Activated naive CD4-positive, alpha-beta T cell treated with anti-CD3 and anti-CD28 coated beads, Interleukin-2, amount 10 ng/mL, durations not matched to agents 7 days and 5 days (primary cell): ENCODE results near the gene DNMT3L.
"Not testable (repeated sequence)": the region's sequence is repeated elsewhere in the genome, so short reads cannot be mapped to it uniquely, and the experiment has no call there.

Experiments used
- CTCF ChIA-PET: fragments of 350-600 bp; sonication (Branson Sonifier 250); formaldehyde crosslinking; loops from one replicate; lab custom pipeline; 2021; ENCODE audit warnings: antibody characterized with exemption; lab: Charles Lee
- DNase-seq: peaks from one replicate; pipeline ENCODE4 v3.0.0-alpha.2; 2020
- H3K27ac Mint-ChIP-seq: one replicate; pipeline ENCODE4 v1.8.0; 2021; ENCODE audit warnings: mild to moderate bottlenecking, moderate library complexity, mixed read lengths
- H3K27me3 Mint-ChIP-seq: one replicate; pipeline ENCODE4 v1.8.0; 2021; ENCODE audit warnings: mild to moderate bottlenecking, mixed read lengths
- H3K36me3 Mint-ChIP-seq: one replicate; pipeline ENCODE4 v1.8.0; 2021; ENCODE audit warnings: mixed read lengths
- H3K4me1 Mint-ChIP-seq: one replicate; pipeline ENCODE4 v1.8.0; 2021; ENCODE audit warnings: mixed read lengths
- H3K4me3 Mint-ChIP-seq: one replicate; pipeline ENCODE4 v1.8.0; 2021; ENCODE audit warnings: mild to moderate bottlenecking, moderate library complexity, mixed read lengths
- H3K9me3 Mint-ChIP-seq: one replicate; pipeline ENCODE4 v1.8.0; 2021; ENCODE audit warnings: mixed read lengths

The DNMT3L gene

DNA sequence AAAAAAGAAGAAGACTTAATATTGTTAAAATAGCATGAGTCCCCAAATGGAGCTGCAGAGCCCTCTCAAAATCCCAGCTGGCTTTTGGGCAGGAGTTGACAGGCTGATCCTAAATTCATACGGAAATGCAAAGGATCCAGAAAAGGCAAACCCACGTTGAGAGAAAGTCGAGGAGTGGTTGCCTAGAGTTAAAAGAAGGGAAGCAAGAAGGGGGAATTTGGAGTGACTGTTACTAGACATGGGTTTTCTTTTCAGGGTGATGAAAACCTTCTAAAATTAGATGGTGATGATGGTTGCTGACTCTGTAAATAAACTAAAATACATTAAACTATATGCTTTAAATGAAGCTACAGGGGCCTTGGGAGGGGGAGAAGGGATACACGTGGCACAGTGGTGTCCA lies 1.6 kb downstream of the DNMT3L start:
- peak; percentile 13 for DNase-seq
- Mint-ChIP-seq H3K4me1 (no peaks in the 10 kb centered on the region), H3K9me3 (no peaks in the 10 kb centered on the region), H3K36me3 (no peaks in the 10 kb centered on the region), H3K27ac (no peak overlapping the region), H3K4me3 (no peak overlapping the region), H3K27me3 (peaks cover 46% of the 10 kb centered on the region)
- CTCF ChIA-PET, result interaction anchor here (0.8 kb wide), 1 partner anchor 38 kb away, joined by 3 read pairs; no protein-coding TSS in a partner anchor

DNA sequence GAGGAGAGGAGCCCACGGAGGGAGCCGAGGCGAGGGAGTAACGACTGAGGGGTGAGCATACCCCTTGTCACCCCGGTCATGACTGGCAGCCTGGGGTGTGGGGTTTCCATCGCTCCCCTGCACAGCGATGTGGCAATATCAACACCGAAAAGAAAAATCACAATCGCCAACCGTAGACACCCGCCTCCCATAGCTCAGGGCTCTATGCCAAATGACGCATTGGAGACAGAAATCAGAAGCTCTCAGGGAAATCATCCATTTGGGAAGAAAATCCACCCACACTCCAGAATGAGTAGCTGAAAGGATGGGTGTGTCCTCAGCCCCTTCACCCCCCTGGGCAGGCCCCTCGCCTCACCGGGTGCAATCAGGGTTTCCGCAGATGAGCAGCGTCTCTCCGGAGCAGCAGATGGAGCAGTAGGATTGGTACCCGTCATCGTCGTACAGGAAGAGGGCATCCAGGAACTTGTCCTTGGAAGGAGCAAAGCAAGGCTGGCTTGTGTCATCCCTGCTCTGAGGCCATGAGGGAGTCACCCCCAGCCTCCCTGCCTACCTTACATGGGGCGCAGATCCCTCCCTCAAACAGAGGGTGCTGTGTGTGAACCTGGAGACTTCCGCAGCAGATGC lies 2.5 kb downstream of the DNMT3L start:
- CTCF ChIA-PET, result interaction anchor here (0.8 kb wide), 1 partner anchor 39 kb away, joined by 3 read pairs; no protein-coding TSS in a partner anchor

GRCh38 chr21:44258056-44258725 lies 3.5 kb downstream of the DNMT3L start:
- no peak overlapping the region for H3K27ac Mint-ChIP-seq
- DNase-seq, result peak; percentile 8
- CTCF ChIA-PET, result no interaction called here
- H3K27me3 Mint-ChIP-seq, result peaks cover 60% of the 10 kb centered on the region
- no peaks in the 10 kb centered on the region for H3K9me3 Mint-ChIP-seq
- no peak overlapping the region for H3K4me3 Mint-ChIP-seq
- H3K4me1 Mint-ChIP-seq, result no peaks in the 10 kb centered on the region
- H3K36me3 Mint-ChIP-seq, result no peaks in the 10 kb centered on the region

More for the DNA sequence above, 2.5 kb downstream of the DNMT3L start:
- H3K27ac Mint-ChIP-seq, result no peak overlapping the region
- H3K27me3 Mint-ChIP-seq, result peaks cover 55% of the 10 kb centered on the region
- H3K36me3 Mint-ChIP-seq, result no peaks in the 10 kb centered on the region
- H3K4me3 Mint-ChIP-seq, result no peak overlapping the region
- no peaks in the 10 kb centered on the region for H3K4me1 Mint-ChIP-seq
- no peaks in the 10 kb centered on the region for H3K9me3 Mint-ChIP-seq
- peak; percentile 7 for DNase-seq

GRCh38 chr21:44255511-44255981 lies 6.2 kb downstream of the DNMT3L start:
- H3K36me3 Mint-ChIP-seq, result no peaks in the 10 kb centered on the region
- H3K27me3 Mint-ChIP-seq, result peaks cover 60% of the 10 kb centered on the region
- H3K27ac Mint-ChIP-seq, result no peak overlapping the region
- no peaks in the 10 kb centered on the region for H3K4me1 Mint-ChIP-seq
- DNase-seq, result peak; percentile 3
- CTCF ChIA-PET, result no interaction called here
- H3K9me3 Mint-ChIP-seq, result no peaks in the 10 kb centered on the region
- no peak overlapping the region for H3K4me3 Mint-ChIP-seq

DNA sequence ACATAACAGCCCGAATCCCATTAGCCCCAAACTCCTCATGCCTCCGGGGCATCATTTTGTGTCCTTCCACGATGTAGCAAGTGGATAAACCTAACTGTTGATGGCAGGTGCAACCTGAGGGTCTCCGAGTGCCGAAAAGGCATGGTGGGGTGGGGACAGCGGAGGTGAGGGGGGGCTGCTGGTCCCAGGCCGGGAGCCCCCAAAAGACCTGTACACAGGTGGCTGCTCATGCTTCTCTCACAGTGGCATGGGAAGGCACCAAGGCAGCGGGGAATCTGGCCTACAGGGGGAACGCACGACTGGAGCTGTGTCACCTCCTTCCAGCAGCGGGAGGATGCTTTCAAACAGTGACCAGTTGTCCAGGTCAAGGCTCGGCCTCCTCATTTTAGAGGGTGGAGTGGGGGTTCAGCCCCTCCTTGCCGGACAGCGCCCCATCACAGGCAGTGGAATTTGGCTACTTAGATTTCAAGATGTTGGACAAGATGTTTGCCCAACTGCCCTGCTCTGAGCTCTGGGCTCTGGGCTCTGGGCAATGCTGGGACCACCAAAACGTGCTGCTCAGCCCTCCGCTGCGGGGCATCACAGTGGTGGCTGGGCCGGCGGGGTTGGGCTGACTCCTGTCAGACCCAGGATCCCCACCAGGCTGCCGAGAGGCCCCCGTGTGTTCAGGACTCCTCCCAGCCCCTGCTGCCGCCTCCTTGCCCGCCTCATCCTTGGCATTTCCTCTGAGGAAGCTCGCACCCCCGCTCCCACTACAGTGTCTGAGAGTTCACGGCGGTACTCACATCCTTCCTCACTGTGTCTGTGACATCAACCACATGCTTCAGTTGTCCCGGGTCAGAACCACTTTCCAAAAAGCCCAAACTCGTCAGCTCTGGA lies 7.6 kb downstream of the DNMT3L start:
- no peak overlapping the region for H3K4me3 Mint-ChIP-seq
- no peaks in the 10 kb centered on the region for H3K36me3 Mint-ChIP-seq
- peaks cover 46% of the 10 kb centered on the region for H3K27me3 Mint-ChIP-seq
- peak; percentile 19 for DNase-seq
- H3K4me1 Mint-ChIP-seq, result no peaks in the 10 kb centered on the region
- CTCF ChIA-PET, result no interaction called here
- H3K27ac Mint-ChIP-seq, result no peak overlapping the region
- no peaks in the 10 kb centered on the region for H3K9me3 Mint-ChIP-seq

- H3K27me3 Mint-ChIP-seq, result peaks cover 12% of the 10 kb centered on the region
- H3K4me3 Mint-ChIP-seq, CTCF ChIA-PET, H3K36me3 Mint-ChIP-seq, DNase-seq, H3K4me1 Mint-ChIP-seq, H3K27ac Mint-ChIP-seq, H3K9me3 Mint-ChIP-seq: not testable (repeated sequence)
Observed at GRCh38 chr21:44249204-44250037, 12.3 kb downstream of the DNMT3L start.

DNA sequence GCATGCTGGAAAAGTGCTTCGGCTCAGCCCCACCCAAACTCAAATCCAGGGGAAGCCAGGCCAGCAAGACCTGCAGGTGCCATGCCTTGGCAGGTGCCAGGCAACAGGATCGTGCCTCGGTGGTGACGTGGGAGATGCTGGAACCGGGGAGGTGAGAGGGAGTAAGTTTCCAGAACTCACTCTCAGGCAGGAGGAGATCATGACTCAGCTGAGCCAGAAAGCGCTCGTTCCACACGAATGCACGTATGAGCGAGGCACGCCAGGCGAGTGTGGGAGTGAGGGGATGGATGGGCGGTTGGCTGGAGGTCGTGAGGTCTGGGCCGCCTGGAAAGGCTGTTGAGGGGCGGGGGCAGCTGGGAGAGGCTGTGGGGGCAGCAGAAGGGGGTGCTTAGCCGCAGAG lies 13.8 kb downstream of the DNMT3L start:
- CTCF ChIA-PET, H3K27me3 Mint-ChIP-seq, DNase-seq, H3K4me1 Mint-ChIP-seq, H3K9me3 Mint-ChIP-seq, H3K27ac Mint-ChIP-seq, H3K36me3 Mint-ChIP-seq, H3K4me3 Mint-ChIP-seq: not testable (repeated sequence)

DNA sequence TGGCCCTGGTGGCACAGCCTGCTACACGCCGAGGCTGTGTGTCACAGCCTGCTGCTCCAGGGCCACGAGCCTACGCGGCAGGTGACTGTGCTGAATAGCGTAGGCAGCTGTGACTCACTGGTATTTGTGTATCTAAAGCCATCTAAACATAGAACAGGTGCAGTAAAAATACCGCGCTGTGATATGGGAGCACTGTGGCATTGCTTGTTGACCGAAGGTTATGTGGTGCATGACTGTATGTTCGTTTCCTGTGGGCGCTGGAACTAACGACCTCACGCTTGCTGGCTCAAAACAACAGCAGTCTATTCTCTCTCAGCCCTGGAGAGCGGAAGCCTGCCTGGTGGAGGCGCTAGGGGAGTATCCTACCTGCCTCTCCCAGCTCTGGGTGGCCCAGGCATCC lies 17.7 kb downstream of the DNMT3L start:
- DNase-seq, H3K9me3 Mint-ChIP-seq, H3K27me3 Mint-ChIP-seq, H3K4me1 Mint-ChIP-seq, H3K4me3 Mint-ChIP-seq, CTCF ChIA-PET, H3K27ac Mint-ChIP-seq, H3K36me3 Mint-ChIP-seq: not testable (repeated sequence)

GRCh38 chr21:44241281-44241680 lies 20.4 kb downstream of the DNMT3L start:
- H3K4me1 Mint-ChIP-seq, H3K27ac Mint-ChIP-seq, H3K27me3 Mint-ChIP-seq, DNase-seq, H3K9me3 Mint-ChIP-seq, H3K4me3 Mint-ChIP-seq, H3K36me3 Mint-ChIP-seq, CTCF ChIA-PET: not testable (repeated sequence)

DNA sequence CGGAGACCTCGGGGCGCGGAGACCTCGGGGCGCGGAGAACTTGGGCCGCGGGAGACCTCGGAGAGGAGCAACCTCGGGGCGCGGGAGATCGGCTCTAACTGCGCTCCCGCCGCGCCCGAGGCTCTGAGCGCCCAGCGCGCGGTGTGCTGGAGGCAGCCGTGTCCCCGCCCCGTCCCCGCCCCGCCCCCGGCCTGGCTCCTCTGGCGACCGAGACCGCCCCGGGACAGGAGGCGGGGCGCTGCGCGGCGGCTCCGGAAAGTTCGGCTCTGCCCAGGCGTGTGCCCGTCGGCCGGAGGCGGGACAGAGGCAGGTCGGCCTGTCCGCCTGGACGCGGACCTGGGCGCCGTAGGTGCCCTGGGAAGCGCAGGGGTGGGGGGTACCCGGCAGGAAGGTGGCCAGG lies 20.9 kb downstream of the DNMT3L start, which contains the start of gene ICOSLG:
Gene ICOSLG (minus strand): TSS at position 102 of the 400 bp plus-strand sequence. CDS start 126 bp downstream, outside the sequence.
- CTCF ChIA-PET, H3K27me3 Mint-ChIP-seq, DNase-seq, H3K4me3 Mint-ChIP-seq, H3K9me3 Mint-ChIP-seq, H3K27ac Mint-ChIP-seq, H3K36me3 Mint-ChIP-seq, H3K4me1 Mint-ChIP-seq: not testable (repeated sequence)

GRCh38 chr21:44240353-44240752 lies 21.3 kb downstream of the DNMT3L start:
- H3K9me3 Mint-ChIP-seq, CTCF ChIA-PET, H3K27ac Mint-ChIP-seq, H3K36me3 Mint-ChIP-seq, H3K4me3 Mint-ChIP-seq, DNase-seq, H3K4me1 Mint-ChIP-seq, H3K27me3 Mint-ChIP-seq: not testable (repeated sequence)

DNA sequence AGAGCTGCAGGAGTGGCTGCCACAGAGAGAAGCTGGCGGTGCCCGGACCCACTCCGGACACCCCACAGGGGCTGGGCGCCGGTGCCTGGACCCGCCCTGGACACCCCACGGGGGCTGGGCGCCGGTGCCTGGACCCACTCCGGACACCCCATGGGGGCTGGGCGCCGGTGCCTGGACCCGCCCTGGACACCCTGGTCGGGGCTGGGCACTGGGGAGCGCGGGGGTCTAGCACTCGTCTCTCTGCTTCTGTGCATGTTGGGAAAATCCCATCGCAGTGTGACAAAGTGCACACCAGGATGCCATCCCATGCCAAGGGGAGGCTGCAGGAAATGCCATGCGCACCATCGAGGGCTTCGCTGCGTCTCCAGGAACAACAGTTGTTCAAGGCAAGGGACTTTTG lies 32.1 kb downstream of the DNMT3L start:
- not testable (repeated sequence) for DNase-seq

DNA sequence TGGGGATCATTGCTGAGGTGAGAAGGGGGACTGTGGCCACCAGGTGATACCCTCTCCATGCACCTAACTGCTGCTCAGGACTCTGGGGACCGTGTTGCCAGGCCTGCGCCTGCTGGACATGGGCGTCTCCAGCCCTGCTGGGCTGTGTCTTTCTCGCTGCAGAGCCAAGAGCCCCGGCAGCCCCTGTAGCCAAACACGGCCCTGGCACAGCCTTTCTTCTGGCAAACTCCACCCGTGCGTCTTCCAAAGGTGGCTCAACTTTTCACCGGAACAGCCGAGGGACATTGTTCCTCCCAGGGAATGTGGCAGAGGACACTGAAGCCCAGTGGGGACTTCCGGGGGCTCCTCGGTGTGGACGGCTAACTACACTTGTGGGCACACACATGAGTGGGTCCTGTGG lies 33.6 kb downstream of the DNMT3L start:
- CTCF ChIA-PET, DNase-seq, H3K4me3 Mint-ChIP-seq, H3K4me1 Mint-ChIP-seq, H3K36me3 Mint-ChIP-seq, H3K27ac Mint-ChIP-seq, H3K9me3 Mint-ChIP-seq, H3K27me3 Mint-ChIP-seq: not testable (repeated sequence)

More for the DNA sequence above, 32.1 kb downstream of the DNMT3L start:
- CTCF ChIA-PET, H3K27ac Mint-ChIP-seq, H3K36me3 Mint-ChIP-seq, H3K4me3 Mint-ChIP-seq, H3K9me3 Mint-ChIP-seq, H3K27me3 Mint-ChIP-seq, H3K4me1 Mint-ChIP-seq: not testable (repeated sequence)

DNA sequence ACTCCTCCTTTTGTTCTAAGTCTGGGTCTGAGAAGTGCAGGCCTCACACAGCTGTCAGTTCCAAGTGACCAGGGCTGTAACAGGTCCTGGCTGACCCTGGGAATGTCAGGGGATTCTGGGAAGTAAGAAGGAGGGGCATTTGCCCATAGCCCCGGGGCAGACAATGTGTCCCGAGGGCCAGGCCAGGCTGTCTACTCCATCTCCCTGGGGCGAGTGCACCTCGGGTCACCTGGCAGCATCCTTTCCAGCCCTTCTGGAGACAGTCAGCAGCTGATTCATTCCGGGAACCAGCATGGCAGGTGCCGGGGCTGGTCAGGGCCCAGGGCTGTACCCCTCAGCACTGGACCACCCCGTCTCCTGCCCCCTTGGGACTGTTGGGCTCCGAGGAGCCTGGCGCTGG lies 34.1 kb downstream of the DNMT3L start:
- CTCF ChIA-PET, H3K36me3 Mint-ChIP-seq, H3K4me3 Mint-ChIP-seq: not testable (repeated sequence)

More for the DNA sequence above, 34.1 kb downstream of the DNMT3L start:
- not testable (repeated sequence) for H3K9me3 Mint-ChIP-seq, H3K27ac Mint-ChIP-seq, DNase-seq, H3K27me3 Mint-ChIP-seq, H3K4me1 Mint-ChIP-seq
